NCI-H1417 (cell line): Measurements from ENCODE around the gene MRPL42.
"Not testable (repeated sequence)": the region's sequence is repeated elsewhere in the genome, so short reads cannot be mapped to it uniquely, and the experiment has no call there.

Experiments used
- DNase-seq, 3 experiments: peaks; one replicate each; lab custom pipeline; 2025; lab: John Stamatoyannopoulos, UW

MRPL42 gene

DNA sequence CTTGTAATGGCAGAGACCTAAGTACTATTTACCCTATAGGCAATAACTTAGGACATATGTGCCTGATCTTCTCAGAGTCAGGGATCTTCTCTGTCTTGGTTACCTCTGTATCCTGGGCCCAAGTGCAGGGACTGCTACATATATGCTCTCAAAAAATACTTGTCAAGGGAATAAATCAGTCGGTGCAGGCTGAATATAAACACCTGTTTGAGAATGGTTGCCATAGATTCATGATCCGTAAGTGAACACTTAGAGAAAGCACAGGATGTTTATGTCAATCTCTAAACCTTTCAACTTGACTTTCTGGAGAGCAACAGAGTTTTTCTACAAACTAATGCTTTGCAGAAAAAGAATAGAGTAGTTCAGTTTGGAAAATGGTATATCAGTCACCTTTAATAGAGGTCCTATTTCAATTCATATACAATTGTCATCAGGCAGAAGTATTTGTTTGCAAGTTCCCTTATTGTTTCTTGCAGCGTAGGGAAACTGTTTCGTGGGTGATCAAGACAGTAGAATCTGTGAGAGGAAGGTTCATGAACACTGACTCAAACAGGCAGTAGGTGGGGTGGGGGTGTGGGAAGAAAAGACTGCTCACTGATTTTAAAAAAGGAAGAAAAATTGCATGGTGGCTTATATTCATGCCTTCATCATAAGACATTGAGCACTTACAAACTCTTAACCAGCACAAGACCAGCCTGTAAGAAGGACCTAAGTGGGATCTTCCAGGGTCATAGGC lies 19.6 kb upstream of the MRPL42 start:
- peak; percentile 32 to 59 (median 35) for DNase-seq

DNA sequence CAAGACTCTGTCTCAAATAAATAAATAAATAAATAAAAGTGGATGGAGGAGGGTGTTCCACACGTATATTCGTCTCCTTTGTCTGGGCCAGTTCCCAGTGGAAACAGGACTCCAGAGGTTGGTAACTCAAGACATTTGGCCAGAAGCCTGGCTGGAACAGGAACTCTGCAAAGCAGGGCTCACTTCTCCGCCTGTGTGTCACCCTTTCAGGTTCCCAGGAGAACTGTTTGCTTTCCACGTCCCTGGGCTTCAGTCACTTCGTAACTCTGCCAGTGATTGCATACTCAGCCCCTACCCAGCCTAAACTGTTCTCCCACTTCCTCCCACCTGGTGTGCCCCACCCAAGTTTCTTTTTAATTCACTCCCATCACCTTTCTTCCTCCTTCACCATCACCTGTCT lies 18.5 kb upstream of the MRPL42 start:
- DNase-seq: no peak

DNA sequence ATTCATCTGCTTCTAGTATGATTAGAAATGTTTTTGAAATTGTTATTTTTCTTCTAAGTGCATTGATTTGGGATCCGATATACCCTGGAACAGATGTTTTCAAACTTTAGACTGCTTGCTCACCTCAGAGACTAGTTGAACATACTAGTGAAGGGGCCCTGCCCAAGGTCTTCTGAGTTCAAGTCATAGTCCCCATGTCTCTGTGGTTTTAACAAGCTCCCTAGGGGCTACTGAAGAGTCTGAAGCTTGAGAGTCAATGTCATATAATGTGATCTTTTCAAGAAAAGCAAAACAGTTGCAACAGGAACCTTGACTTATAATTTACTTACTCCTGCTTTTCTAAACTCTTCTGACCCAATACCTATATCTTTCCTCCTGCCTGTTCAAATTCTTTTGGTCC lies 18.0 kb upstream of the MRPL42 start:
- DNase-seq: no peak

DNA sequence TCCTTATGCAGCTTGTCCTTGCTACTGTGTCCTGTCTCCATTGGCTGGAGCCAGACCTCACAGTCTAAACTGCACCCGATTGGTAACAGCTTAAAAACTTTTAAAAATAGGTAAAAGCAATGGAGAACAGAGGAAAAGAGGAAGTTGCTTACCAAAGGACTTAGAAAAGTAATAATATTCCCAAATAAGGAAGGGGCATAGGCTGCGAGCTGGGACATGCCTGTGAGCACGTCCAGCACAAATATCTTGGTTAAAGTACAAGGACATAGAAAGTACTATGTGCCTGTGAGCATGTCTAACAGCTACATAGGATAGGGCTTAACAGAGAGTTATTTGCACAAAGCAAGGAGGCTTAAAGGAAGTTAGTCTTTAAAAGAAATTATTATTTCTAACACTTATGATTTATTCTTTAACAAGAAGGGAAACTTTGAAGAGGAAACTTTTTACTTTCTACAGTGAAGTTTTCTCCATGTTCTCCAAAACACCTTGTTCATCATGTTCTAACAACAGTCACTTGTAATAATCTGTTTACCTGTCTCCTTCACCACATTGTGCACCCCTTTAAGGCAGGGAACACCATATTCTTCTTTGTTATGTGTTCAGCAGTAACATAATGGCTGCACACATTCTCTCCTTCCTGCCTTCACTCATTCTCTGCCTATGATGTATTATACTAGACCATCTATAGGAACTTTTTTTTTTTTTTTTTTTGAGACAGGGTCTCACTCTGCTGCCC lies 15.7 kb upstream of the MRPL42 start:
- no peak for DNase-seq

DNA sequence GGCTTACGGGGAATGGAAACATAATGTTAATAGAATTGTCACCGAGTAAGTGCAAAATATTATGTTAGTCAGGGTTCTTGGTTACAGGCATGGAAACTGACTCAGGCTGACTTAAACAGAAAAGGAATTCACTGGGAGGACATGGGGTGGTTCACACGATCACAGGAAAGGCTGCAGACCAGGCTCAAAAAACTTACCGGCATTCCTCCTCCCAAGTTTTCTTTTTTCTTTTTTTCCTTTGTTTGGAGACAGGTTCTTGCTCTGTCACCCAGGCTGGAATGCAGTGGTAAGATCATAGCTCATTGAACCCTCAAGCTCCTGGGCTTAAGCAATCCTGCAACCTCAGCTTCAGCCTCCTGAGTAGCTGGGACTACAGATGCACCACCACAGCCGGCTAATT lies 13.7 kb upstream of the MRPL42 start:
- no peak for DNase-seq

DNA sequence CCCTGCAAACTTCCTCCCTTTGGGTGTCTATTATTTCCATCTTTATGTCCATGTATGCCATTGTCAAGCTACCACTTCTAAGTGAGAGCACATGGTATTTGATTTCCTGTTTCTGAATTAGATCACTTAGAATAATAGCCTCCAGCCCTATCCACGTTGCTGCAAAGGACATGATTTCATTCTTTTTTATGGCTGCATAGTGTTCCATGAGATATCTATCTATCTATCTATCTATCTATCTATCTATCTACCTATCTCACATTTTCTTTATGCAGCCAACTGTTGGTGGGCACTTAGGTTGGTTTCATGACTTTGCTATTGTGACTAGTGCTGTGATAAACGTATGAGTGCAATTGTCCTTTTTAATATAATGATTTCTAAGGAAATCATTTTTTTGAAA lies 11.2 kb upstream of the MRPL42 start:
- DNase-seq: no peak

DNA sequence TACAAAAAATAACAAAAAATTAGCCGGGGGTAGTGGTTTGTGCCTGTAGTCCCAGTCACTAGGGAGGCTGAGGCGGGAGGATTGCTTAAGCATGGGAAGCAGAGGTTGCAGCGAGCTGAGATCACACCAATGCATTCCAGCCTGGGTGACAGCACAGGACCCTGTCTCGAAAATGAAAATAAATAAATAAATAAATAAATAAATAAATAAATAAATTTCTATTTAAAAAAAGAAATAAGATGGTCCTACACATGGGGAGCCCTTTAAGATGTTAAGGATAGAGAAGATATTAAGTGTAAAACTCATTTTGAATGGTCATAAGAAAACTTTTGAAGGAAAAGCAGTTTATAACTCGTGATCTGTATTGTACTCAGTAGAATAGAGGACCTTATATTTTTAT lies 8.2 kb upstream of the MRPL42 start:
- DNase-seq: no peak

DNA sequence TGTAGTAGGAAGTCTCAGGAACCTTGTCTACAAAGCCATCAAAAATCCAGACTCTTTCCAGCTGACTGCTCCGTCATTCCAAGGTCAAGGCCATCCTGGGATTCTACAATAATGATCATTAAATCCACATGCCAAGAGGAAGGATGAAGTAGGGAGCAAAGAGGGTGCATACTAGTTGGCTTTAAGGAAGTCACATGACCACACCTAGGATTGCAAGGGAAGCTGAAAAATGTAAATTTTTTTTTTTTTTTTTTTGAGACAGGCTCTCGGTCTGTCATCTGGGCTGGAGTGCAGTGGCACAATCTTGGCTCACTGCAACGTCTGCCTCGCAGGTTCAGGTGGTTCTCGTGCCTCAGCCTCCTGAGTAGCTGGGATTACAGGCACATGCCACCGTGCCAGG lies 7.3 kb upstream of the MRPL42 start:
- no peak for DNase-seq

DNA sequence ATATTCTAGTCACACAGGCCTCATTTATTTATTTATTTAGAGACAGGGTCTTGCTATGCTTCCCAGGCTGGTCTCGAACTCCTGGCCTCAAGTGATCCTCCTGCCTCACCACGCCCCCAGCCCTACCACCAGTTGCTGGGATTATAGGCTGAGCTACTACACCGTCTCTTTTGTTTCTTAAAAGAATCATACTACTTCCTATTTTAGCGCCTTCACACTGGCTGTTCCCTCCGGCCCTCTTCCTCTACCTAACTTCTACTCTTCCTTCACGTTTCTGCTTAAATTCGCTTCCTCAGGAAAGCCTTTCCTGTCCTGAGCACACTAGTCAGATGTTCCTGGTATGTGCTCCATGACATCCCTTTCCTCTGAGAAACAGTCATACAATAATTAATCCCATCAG lies 6.4 kb upstream of the MRPL42 start:
- DNase-seq: no peak

DNA sequence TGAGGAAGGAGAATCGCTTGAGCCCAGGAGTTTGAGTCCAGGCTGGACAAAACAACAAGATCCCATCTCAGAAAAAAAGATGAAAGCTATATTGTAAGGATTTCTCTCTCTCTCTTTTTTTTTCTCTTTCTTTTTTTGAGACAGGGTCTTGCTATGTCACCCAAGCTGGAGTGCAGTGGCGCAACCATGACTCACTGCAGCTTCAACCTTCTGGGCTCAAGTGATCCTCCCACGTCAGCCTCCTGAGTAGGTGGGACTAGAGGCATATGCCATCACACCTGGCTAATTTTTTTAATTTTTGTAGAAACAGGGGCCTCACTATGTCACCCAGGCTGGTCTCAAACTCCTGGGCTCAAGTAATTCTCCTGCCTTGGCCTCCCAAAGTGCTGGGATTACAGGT lies 5.8 kb upstream of the MRPL42 start:
- no peak for DNase-seq

DNA sequence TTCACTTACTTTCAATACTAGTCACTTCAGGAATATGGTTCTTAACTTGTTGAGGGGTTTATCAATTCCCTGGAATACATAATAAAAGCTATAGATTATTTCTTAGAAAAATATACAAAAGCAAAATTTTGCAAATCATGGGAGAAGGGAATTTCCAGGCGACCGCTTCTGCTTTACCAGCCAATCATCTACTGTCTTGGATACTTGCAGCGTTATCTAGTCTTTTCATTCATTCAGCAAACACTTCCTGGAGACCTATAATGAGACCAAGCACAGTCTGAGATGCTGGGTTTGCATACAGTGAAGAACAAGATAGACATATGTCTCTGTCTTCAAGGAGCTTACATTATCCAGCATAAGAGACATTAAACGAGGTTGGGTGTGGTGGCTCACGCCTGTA lies 1.5 kb upstream of the MRPL42 start:
- DNase-seq: no peak

DNA sequence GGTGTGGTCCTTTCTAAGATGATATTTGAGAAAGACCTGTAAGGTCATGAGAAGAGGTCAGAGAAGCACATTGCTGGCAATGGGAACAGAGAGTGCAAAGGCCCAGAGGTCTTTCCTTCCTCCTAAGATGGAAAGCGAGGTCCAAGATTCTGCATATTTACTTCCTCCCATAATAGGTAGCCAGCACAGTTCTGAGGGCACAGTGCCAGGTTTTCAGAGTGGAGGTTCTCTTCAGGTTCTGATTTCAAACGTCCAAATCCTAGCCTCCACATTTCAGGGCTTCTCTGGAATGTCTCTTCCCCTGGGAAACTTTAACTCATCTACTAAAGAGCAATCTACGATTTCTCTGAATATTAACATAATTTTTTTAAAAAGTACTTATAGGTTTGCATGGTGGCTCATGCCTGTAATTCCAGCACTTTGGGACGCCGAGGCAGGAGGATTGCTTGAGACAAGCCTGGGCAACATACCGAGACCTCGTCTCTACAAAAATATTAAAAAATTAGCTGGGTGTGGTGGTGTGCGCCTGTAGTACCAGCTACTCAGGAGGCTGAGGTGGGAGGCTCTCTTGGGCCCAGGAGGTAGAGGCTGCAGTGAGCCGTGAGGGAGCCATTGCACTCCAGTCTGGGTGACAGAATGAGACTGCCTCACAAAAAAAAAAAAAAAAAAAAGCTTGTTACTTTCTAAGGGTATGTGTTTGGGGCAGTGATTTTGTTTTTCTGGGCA lies 526 bp upstream of the MRPL42 start:
- DNase-seq: no peak

DNA sequence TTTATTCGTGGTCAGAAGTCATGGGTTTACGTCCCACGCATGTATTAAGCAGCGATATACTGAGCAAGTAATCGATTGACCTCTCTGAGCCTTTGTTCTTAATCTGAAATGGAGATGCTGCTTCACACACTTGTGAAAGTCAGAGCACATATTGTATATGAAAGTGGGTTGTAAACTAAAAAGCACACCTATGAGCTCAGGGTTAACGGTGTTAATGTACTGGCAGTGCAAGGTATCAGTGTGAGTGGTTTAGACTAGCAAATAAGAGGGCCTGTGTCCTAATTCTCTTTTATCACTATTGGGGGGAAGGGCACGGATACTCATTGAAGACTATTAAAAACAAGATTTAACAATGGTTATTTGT lies 676 bp downstream of the MRPL42 start:
- no peak for DNase-seq

DNA sequence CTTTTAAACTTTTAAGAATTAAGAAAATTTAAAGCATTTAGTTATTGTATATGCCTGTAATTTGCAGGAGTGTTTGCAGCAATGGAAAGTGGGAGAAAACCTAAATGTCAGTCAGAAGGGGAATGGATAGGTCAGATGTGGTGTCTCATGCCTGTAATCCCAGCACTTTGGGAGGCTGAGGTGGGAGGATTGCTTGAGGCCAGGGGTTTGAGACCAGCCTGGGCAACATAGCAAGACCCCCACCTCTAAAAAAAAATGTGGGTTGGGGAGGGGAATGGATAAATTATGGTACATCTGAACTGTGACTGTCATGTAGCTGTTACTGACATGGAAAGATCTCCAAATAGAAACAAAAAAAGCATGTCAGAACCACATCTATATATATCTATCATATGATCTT lies 2.1 kb downstream of the MRPL42 start:
- DNase-seq: no peak

DNA sequence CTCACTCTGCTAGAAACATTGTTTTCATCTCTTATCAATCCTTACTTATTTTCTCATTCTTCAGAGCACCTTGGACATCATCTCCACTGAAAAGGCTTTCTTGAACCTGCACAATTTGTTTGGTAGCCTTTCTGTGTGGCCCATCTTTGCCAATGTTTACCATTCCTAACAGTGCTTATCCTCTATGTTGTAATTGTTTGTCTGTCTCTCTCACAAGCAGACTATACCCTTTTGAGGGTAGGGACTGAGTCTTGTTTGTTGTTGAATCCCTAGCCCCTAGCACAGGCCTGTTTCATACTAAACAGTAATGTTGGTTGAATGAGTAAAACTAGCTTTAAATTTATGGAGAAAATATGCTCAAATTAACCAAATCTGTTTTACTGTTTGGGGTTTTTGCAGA lies 9.2 kb downstream of the MRPL42 start:
- DNase-seq: no peak

DNA sequence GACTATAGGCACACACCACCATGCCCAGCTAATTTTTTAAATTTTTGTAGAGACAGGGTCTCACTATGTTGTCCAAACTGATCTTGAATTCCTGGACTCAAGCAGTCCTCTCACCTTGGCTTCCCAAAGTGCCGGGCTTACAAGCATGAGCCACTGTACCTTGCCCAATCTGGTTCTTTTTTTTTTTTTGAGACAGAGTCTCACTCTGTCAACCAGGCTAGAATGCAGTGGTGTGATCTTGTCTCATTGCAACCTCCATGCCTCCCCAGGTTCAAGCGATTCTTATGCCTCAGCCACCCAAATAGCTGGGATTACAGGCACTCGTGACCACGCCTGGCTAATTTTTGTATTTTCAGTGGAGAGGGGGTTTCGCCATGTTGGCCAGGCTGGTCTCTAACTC lies 15.4 kb downstream of the MRPL42 start:
- DNase-seq: no peak

DNA sequence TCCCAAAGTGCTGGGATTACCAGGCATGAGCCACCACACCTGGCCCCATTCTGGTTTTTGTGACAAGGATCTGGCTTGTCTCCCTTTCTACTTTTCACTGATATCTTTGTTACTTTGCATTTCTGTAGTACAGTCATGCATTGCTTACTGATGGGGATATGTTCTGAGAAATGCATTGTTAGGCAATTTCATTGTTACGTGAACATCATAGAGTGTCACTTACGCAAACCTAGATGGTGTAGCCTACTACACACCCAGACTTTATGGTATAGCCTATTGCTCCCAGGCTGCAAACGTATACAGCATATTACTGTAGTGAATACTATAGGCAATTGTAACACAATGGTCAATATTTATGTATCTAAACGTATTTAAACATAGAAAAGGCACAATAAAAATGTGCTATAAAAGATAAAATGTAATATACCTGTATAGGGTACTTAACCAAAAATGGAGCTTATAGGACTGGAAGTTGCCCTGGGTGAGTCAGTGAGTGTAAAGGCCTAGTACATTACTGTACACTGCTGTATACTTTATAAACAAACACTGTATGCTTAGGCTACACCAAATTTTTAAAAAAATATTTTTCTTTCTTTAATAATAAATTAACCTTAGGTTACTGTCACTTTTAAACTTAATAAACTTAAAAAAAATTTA lies 16.0 kb downstream of the MRPL42 start:
- DNase-seq: no peak

DNA sequence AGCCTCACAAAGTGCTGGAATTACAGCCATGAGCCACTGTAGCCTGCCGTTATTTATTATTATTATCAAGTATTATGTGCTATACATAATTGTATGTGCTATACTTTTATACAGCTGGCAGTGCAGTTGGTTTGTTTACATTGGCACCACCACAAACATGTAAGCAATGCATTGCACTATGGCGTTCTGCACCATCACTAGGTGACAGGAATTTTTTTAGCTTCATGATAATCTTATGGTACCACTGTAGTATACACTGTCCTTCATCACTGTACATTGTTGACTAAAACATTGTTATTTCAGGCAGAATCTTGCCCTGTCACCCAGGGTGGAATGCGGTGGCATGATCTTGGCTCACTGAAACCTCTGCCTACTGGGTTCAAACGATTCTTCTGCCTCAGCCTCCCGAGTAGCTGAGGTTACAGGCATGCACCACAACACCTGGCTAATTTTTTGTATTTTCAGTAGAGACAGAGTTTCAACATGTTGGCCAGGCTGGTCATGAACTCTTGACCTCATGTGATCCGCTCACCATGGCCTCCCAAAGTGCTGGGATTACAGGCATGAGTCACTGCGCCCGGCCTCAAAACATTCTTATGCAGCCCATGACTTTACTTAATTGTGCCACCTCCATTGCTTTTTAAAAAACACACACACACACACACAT lies 17.1 kb downstream of the MRPL42 start:
- no peak for DNase-seq

DNA sequence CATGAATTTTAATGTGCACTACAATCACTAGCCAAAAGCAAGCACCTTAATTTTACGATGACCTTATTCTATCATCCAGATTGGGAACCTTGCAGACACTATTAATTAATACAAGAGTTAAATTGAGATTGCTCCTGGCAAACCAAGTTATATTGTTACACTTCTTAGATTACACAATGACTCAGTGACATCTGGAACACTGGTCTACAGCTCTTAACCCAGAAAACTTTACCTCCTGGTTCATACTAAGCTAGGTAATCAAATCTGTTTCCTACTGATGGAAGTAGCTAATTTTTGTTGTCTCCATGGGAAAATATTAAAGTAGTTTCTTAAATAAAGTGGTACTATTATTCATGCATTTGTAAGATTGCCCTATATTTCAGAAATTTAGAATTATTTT lies 25.5 kb downstream of the MRPL42 start:
- not testable (repeated sequence) for DNase-seq

DNA sequence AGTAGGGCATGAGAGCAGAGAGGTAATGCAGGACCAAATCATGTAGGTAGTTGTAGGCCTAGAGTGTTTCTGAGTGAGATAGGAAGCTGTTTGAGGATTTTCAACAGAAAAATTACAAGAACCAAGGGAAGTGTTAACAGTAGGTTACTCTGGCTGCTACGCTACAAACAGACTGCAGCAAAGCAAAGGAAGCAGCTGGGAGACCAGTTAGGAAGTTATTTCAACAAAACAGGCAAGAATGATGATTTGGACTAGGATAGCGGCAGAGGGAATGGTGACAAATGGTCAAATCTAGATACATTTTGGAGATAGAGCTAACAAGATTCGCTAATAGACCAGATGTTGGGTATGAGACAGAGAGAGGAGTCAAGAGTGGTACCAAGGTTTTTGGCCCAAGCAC lies 26.8 kb downstream of the MRPL42 start:
- no peak for DNase-seq

DNA sequence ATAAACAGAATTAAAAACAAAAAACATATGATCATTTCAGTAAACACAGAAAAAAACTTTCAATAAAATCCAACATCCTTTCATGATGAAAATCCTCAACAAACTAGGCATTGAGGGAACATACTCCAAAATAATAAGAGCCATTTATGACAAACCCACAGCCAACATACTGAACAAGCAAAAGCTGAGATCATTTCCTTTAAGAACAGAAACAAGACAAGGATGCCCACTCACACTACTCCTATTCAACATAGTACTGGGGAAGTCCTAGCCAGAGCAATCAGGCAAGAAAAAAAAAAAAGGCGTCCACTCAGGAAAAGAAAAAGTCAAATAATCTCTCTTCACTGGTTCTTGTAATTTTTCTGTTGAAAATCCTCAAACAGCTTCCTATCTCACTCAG lies 30.1 kb downstream of the MRPL42 start:
- no peak for DNase-seq

DNA sequence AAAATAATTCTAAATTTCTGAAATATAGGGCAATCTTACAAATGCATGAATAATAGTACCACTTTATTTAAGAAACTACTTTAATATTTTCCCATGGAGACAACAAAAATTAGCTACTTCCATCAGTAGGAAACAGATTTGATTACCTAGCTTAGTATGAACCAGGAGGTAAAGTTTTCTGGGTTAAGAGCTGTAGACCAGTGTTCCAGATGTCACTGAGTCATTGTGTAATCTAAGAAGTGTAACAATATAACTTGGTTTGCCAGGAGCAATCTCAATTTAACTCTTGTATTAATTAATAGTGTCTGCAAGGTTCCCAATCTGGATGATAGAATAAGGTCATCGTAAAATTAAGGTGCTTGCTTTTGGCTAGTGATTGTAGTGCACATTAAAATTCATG lies 31.5 kb downstream of the MRPL42 start:
- not testable (repeated sequence) for DNase-seq
